ENCODE measurements around the gene AHNAK. TPM values are rescaled to one million over a fixed set of nuclear protein-coding genes. Genes with fewer than 3 reads are reported as not detected.

The AHNAK gene
- total RNA-seq, 1 donor from 2014 or later, result 14.9 TPM

DNA sequence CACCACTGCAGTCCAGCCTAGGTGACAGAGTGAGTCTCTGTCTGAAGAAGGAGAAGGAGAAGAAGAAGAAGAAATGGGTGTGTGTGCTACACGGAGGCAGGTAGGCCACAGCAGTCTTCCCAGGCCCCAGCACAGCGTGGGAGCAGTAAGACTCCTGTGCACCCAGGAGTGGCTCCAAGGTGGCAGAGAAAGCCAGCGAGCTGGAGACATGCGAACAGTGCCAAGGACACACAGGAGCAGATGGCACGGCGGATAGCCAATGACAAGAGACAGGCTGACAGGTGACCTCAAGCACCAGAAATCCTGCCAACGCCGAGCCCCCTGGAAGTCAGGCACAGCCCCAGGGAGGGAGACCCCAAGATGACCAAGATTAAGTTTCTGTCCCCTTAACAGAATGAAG, 136.8 kb downstream of the AHNAK start:
- H3K4me1 ChIP-seq, result no peaks in the 10 kb centered on the region
- H3K36me3 ChIP-seq, result no peaks in the 10 kb centered on the region
- TF ChIP-seq EZH2phosphoT487 (IDR thresholded peaks at IDR 0.05), result no peak
- no peak for TF ChIP-seq EZH2 (IDR thresholded peaks at IDR 0.05)
- TF ChIP-seq, protein P1, sequence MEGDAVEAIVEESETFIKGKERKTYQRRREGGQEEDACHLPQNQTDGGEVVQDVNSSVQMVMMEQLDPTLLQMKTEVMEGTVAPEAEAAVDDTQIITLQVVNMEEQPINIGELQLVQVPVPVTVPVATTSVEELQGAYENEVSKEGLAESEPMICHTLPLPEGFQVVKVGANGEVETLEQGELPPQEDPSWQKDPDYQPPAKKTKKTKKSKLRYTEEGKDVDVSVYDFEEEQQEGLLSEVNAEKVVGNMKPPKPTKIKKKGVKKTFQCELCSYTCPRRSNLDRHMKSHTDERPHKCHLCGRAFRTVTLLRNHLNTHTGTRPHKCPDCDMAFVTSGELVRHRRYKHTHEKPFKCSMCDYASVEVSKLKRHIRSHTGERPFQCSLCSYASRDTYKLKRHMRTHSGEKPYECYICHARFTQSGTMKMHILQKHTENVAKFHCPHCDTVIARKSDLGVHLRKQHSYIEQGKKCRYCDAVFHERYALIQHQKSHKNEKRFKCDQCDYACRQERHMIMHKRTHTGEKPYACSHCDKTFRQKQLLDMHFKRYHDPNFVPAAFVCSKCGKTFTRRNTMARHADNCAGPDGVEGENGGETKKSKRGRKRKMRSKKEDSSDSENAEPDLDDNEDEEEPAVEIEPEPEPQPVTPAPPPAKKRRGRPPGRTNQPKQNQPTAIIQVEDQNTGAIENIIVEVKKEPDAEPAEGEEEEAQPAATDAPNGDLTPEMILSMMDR (IDR thresholded peaks at IDR 0.05), result no peak
- no peaks in the 10 kb centered on the region for H3K27me3 ChIP-seq
- no peak for DNase-seq (ENCODE audit: low spot score)
- peaks cover 2% of the 10 kb centered on the region for H3K4me1 Mint-ChIP-seq
- no peak overlapping the region for H3K4me3 Mint-ChIP-seq
- H3K27ac ChIP-seq, result no peak overlapping the region
- no peaks in the 10 kb centered on the region for H3K36me3 Mint-ChIP-seq
- no peaks in the 10 kb centered on the region for H3F3A ChIP-seq (ENCODE audit: low read depth)
- H3K27ac Mint-ChIP-seq, result no peak overlapping the region
- H3K4me3 ChIP-seq, result no peak overlapping the region
- H3K9me3 ChIP-seq (ENCODE audit: low read depth), result no peaks in the 10 kb centered on the region
- H3K9ac ChIP-seq, result no peak overlapping the region
- H3K9me3 Mint-ChIP-seq, result no peaks in the 10 kb centered on the region
- no peaks in the 10 kb centered on the region for H3K27me3 Mint-ChIP-seq (ENCODE audit: insufficient read depth, low read depth)
- H3K4me2 ChIP-seq, result no peak overlapping the region
- no peak overlapping the region for H2AFZ ChIP-seq (replicated peaks)
- H4K20me1 ChIP-seq (ENCODE audit: low read depth), result no peaks in the 10 kb centered on the region
- no peaks in the 10 kb centered on the region for H3K79me2 ChIP-seq (ENCODE audit: low read depth)

DNA sequence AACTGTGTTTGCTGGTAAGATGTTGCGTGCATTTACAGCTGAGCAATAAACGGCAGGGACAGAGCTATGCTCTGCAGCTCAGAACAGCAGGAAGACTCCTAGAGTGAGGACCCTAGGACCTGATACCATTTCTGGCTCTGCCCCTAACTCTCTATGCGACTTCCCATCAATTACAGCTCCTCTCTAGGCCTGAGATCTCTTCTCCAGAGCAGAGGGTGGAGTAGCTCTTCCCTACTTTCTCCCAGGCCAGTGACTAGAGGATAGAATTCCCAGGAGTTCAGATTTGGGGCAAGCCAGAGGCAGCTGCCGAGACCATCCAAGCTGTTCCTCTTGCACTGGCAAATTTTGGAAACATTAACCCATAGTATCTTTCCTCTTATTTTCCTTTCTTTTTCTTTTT, 140.6 kb downstream of the AHNAK start:
- Histone ChIP-seq H3K9me3 (ENCODE audit: low read depth) (no peaks in the 10 kb centered on the region), H2AFZ (replicated peaks) (no peak overlapping the region), H3K79me2 (ENCODE audit: low read depth) (no peaks in the 10 kb centered on the region), H3K4me2 (no peak overlapping the region), H3K4me3 (no peak overlapping the region), H3K27me3 (no peaks in the 10 kb centered on the region), H3K9ac (no peak overlapping the region), H3K4me1 (no peaks in the 10 kb centered on the region), H4K20me1 (ENCODE audit: low read depth) (no peaks in the 10 kb centered on the region), H3K36me3 (no peaks in the 10 kb centered on the region), H3K27ac (no peak overlapping the region), H3F3A (ENCODE audit: low read depth) (no peaks in the 10 kb centered on the region)
- Mint-ChIP-seq H3K36me3 (no peaks in the 10 kb centered on the region), H3K27me3 (ENCODE audit: insufficient read depth, low read depth) (no peaks in the 10 kb centered on the region), H3K9me3 (no peaks in the 10 kb centered on the region), H3K4me1 (peaks cover 2% of the 10 kb centered on the region), H3K4me3 (peak overlapping the region; percentile 46), H3K27ac (peak overlapping the region; percentile 69)
- TF ChIP-seq EZH2 (IDR thresholded peaks at IDR 0.05), result no peak
- TF ChIP-seq, protein P1 (IDR thresholded peaks at IDR 0.05), result no peak
- no peak for TF ChIP-seq EZH2phosphoT487 (IDR thresholded peaks at IDR 0.05)
- DNase-seq (ENCODE audit: low spot score), result no peak

DNA sequence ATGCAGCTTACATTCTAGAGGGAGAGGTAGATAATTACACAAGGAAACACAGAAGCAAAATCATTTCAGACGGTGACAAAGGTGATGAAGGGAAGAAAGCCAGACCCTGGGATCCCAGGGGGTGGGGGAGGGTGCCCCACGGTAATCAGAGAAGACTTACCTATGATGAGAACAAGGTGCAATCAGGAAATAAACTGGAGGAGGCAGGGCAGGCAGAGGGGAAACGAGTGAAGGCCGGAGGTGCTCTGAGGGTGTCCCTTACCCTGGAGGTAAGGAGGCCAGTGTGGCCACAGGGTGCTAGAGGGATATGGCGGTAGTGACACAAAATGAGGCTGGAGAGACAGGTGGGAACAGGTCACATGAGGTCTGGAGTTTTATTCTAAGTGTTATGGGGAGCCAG, 141.7 kb downstream of the AHNAK start:
- H3K4me3 ChIP-seq, result no peak overlapping the region
- Mint-ChIP-seq H3K27ac (peak overlapping the region; percentile 42), H3K9me3 (no peaks in the 10 kb centered on the region), H3K27me3 (ENCODE audit: insufficient read depth, low read depth) (no peaks in the 10 kb centered on the region), H3K36me3 (no peaks in the 10 kb centered on the region), H3K4me3 (no peak overlapping the region), H3K4me1 (peaks cover 2% of the 10 kb centered on the region)
- H3K9ac ChIP-seq, result no peak overlapping the region
- H3K36me3 ChIP-seq, result no peaks in the 10 kb centered on the region
- TF ChIP-seq EZH2phosphoT487 (IDR thresholded peaks at IDR 0.05) (no peak), EZH2 (IDR thresholded peaks at IDR 0.05) (no peak)
- TF ChIP-seq, protein P1 (IDR thresholded peaks at IDR 0.05), result no peak
- no peak overlapping the region for H3K4me2 ChIP-seq
- H3K27ac ChIP-seq, result no peak overlapping the region
- H3F3A ChIP-seq (ENCODE audit: low read depth), result no peaks in the 10 kb centered on the region
- no peak overlapping the region for H2AFZ ChIP-seq (replicated peaks)
- no peaks in the 10 kb centered on the region for H3K9me3 ChIP-seq (ENCODE audit: low read depth)
- no peaks in the 10 kb centered on the region for H3K4me1 ChIP-seq
- no peaks in the 10 kb centered on the region for H3K27me3 ChIP-seq
- no peak for DNase-seq (ENCODE audit: low spot score)
- no peaks in the 10 kb centered on the region for H3K79me2 ChIP-seq (ENCODE audit: low read depth)
- no peaks in the 10 kb centered on the region for H4K20me1 ChIP-seq (ENCODE audit: low read depth)
